Small intestine (tissue), 7 donors: ENCODE data around the gene LIPC. TPM values are rescaled to one million over a fixed set of nuclear protein-coding genes. Genes with fewer than 3 reads are reported as not detected.

Source experiments
- DNase-seq, 2 donors: peaks; one replicate each; pipeline versions ENCODE4 v3.0.0 to v3.0.0-alpha.2; 2013
- FAIRE-seq: peaks from 2 replicates; lab custom pipeline; 2012; peaks lifted over from hg19 to GRCh38; lab: Jason Lieb, UNC
- H3K27ac ChIP-seq, 3 donors: one replicate each; pipeline ENCODE4 v1.5.1; 2013; ENCODE audit warnings: low read length in 2 of 3, mild to moderate bottlenecking in 2 of 3, control low read depth in 1 of 3, inconsistent platforms in 1 of 3, low read depth in 1 of 3, moderate library complexity in 1 of 3
- H3K27me3 ChIP-seq, 3 donors: one replicate each; pipeline ENCODE4 v1.6.1; 2013; ENCODE audit warnings: low read length in 3 of 3, inconsistent platforms in 1 of 3; ENCODE audit not compliant: control insufficient read depth in 3 of 3, insufficient read depth in 3 of 3
- H3K36me3 ChIP-seq, 3 donors: one replicate each; pipeline ENCODE4 v1.6.1; 2013; ENCODE audit warnings: low read length in 3 of 3, inconsistent platforms in 1 of 3, low read depth in 1 of 3, mild to moderate bottlenecking in 1 of 3, moderate library complexity in 1 of 3; ENCODE audit not compliant: control insufficient read depth in 3 of 3, insufficient read depth in 2 of 3
- H3K4me1 ChIP-seq, 3 donors: one replicate each; pipeline ENCODE4 v1.6.1; 2013; ENCODE audit warnings: low read length in 2 of 3, inconsistent platforms in 1 of 3, low read depth in 1 of 3, mild to moderate bottlenecking in 1 of 3, moderate library complexity in 1 of 3; ENCODE audit not compliant: control insufficient read depth in 3 of 3, insufficient read depth in 2 of 3
- H3K4me3 ChIP-seq, 3 donors: one replicate each; pipeline ENCODE4 v1.5.1; 2013; ENCODE audit warnings: low read length in 3 of 3, control low read depth in 1 of 3, inconsistent platforms in 1 of 3, low read depth in 1 of 3, mild to moderate bottlenecking in 1 of 3, moderate library complexity in 1 of 3
- H3K9me3 ChIP-seq, 2 donors: one replicate each; pipeline ENCODE4 v1.6.1; 2013; ENCODE audit warnings: low read depth in 1 of 2, low read length in 1 of 2; ENCODE audit not compliant: control insufficient read depth in 2 of 2, insufficient read depth in 1 of 2
- WGBS, 3 donors: extraction: QIAGEN DNeasy Blood & Tissue Kit; methylation state at CpG; one replicate each; pipeline ENCODE4 v1.1.7; 2013; 5-methylcytosine and 5-hydroxymethylcytosine counted together
- polyA plus RNA-seq, 4 donors: library from polyadenylated mRNA; stranded (reverse) in 3 of 4; unstranded in 1 of 4; fragments of 200-250 nt in 3 of 4; fragments of 120-200 nt in 1 of 4; gene quantifications; one replicate each; pipeline versions ENCODE4 v1.2.1 to v1.2.3, GENCODE V29; 2013
- donor health status: healthy with polysubstance abuse.
- donor health status: control.
- donor health status: control.
- donor health status: Bipolar disorder and iron deficiency.
- donor health status: healthy.

Gene LIPC
- polyA plus RNA-seq, 4 donors: 0.07 to 2.0 (median 1.2) TPM

GRCh38 chr15:58608711-58609110 is 176.9 kb downstream of the LIPC start:
- peaks cover 0 to 23% (median 7%) of the 10 kb centered on the region in 3 donors for H3K4me1 ChIP-seq
- H3K27ac ChIP-seq: no peak overlapping the region
- no peaks in the 10 kb centered on the region for H3K27me3 ChIP-seq
- WGBS, 3 donors: 76 to 95% (median 82%) methylated on average over 1 of the region's 1 CpG
- H3K4me3 ChIP-seq: no peak overlapping the region
- FAIRE-seq (no peak), DNase-seq (no peak)
- peaks cover 0 to 9% (median 2%) of the 10 kb centered on the region in 3 donors for H3K36me3 ChIP-seq
- H3K9me3 ChIP-seq: peaks cover 0 to 3% of the 10 kb centered on the region in 2 donors

GRCh38 chr15:58611731-58612676 is 180.2 kb downstream of the LIPC start:
- no peak overlapping the region for H3K4me3 ChIP-seq
- peak overlapping the region; percentile 24 to 73 (median 70) for H3K27ac ChIP-seq
- 45 to 76% (median 63%) methylated on average over 6 of the region's 6 CpGs for WGBS, 3 donors
- H3K27me3 ChIP-seq: no peaks in the 10 kb centered on the region
- H3K4me1 ChIP-seq: peaks cover 0 to 10% (median 7%) of the 10 kb centered on the region in 3 donors
- peaks cover 0 to 16% of the 10 kb centered on the region in 2 donors for H3K9me3 ChIP-seq
- DNase-seq: peak; percentile 72 to 89
- no peak for FAIRE-seq
- H3K36me3 ChIP-seq: peaks cover 0 to 22% (median 4%) of the 10 kb centered on the region in 3 donors

- FAIRE-seq: no peak
- peaks cover 0 to 27% (median 3%) of the 10 kb centered on the region in 3 donors for H3K36me3 ChIP-seq
- 96 to 100% (median 100%) methylated on average over 1 of the region's 1 CpG for WGBS, 3 donors
These were observed 184.4 kb downstream of the LIPC start for GRCh38 chr15:58616171-58616570.

More at GRCh38 chr15:58616171-58616570, 184.4 kb downstream of the LIPC start:
- no peak for DNase-seq
- Histone ChIP-seq H3K27ac (no peak overlapping the region), H3K27me3 (no peaks in the 10 kb centered on the region), H3K9me3 (peaks cover 0 to 16% of the 10 kb centered on the region in 2 donors), H3K4me3 (no peak overlapping the region), H3K4me1 (peaks cover 0 to 10% (median 7%) of the 10 kb centered on the region in 3 donors)
